Esophagus squamous epithelium (tissue), 4 donors: Measurements from ENCODE around the gene DIPK1C.

ENCODE experiments used
- CTCF ChIP-seq, 6 experiments: fragments of 450-650 bp in 4 of 6; fragments of 200-600 bp in 2 of 6; sonication (generic) in 2 of 6; IDR thresholded peaks; one replicate each; pipeline ENCODE4 v1.5.1; 2016 to 2019; ENCODE audit warnings: antibody characterized with exemption in 6 of 6, mild to moderate bottlenecking in 4 of 6, moderate library complexity in 4 of 6
- POLR2A ChIP-seq, 4 donors: fragments of 450-650 bp; IDR thresholded peaks; one replicate each; pipeline ENCODE4 v1.6.1; 2017; ENCODE audit warnings: antibody characterized with exemption in 4 of 4, mild to moderate bottlenecking in 4 of 4, moderate library complexity in 3 of 4

DNA sequence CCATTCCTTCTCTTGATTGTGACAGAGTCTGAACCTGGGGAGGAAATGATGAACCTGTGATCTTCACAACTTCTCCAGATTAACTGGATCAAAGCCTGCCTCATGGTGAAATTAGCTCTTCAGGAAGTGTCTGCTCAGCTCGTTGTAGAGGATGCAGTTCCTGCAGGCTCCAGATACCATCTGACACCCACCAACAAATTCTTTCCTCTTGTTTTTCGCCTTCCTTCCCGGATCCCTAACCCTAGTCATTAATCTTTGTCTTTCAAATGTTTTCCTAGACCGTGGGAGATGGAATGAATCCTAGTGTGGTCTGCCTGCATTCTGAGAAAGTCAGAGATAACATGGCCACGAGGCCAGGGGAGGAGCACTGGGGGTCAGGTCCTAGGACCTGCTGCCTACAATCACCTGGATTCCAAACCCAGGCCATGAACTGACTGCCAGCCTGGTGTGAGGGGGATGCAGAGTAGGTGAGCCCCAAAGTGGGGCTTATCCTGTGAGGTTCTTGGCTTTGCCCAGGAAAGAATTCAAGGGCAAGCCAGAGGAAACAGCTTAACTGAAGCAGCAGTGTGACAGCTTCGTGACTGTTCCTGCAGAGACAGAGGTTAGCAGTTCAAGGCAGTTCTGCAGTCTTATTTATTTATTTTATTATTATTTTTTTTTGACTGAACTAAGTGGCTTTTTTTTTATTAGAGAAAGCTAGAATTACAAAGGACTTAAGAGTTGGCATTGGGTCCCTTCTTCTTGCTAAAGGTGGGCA, 67.8 kb downstream of the DIPK1C start:
- TF ChIP-seq CTCF (IDR thresholded peaks at IDR 0.05), result no peak
- TF ChIP-seq POLR2A (IDR thresholded peaks at IDR 0.05), result no peak
